Limb (tissue), 2 donors: ENCODE data around the gene WDR93.
A peak's percentile ranks its signal among the peaks of the same experiment; 100 is the strongest.

ENCODE experiments used
- DNase-seq, 2 donors: peaks; one replicate each; pipeline ENCODE4 v3.0.0-alpha.2; 2016; ENCODE audit errors: extremely low spot score in 2 of 2

Gene WDR93

GRCh38 chr15:89662893-89663626 is 27.6 kb upstream of the WDR93 start:
- DNase-seq: peak in 1 of 2 donors; percentile 35

- no peak for DNase-seq
These were observed 25.9 kb upstream of the WDR93 start for GRCh38 chr15:89664441-89665350.

DNA sequence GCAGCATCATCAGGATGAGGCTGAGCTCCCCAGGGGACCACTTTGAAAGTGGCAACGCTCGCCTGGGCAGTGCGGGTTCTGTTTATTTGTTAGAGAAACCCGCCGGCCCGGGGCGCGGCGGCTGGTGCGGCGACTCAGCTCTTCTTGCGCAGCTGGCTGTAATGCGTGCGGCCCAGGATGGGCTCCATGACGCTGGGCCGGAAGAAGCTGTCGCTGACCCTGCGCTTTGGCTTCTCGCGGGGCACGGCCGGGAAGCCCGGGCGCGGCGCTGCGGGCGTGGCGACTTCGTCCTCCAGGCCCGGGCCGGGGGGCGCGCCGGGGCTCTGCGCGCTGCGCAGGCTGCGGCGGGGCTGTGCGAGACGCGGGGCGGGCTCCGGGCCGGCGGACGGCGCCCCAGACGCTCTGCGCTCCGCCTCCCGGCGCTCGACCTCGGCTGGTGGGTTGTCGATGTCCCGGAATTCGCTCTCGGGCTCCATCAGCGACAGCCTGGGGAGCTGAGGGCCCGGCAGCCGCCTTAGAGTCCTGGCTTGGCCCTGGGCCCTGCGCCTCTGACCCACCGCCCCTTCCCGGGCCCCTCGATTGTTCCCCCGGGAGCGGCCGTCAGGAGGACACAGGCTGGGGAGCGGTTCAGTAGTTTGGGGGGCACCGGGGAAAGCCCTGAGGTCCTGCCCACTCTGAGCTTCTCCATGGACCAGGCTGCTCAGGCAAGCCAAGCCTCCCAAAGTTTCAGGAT is 25.0 kb upstream of the WDR93 start:
- DNase-seq: peak; percentile 49 to 76

GRCh38 chr15:89666184-89666857 is 24.3 kb upstream of the WDR93 start:
- DNase-seq: no peak

DNA sequence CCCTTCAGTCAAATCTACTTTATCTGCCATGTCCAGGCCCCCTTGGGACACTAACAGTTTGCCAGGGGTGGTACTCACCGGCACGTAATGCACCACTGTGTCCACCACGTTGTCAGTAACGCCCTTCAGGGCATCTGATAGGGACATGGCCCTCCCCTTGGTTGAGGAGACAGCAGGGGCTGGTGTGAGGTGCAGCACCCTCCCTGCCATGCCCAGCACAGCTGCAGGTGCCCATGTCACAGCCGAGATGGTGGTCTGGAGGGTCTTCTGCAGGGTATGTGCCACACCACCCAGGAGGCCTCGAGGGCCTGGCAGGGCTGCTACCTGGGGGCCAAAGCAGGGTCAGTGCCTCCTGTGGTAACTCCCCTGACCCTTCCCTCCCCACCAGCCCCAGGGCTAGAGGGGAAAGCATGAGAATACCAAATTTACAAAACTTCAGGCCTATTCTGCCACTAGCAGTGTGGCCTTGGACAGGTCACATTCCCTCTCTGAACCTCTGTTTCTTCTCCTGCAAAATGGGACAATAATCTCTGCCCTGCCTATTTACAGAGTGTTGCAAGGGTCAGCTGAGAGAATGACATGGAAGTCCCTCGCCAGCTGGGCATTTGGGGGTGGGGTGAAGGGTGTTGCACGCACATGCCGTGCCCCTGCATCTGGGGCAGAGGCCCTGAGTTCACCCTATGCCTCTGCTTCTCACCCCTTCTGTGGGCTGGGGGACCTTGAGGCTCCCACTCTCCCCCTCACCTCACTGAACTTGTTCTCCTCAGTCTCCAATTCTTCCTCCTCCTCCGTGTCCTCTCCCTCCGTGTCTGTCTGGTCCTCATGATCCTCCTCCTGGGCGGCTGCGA is 23.5 kb upstream of the WDR93 start:
- no peak for DNase-seq

- no peak for DNase-seq
These were observed 23.0 kb upstream of the WDR93 start for GRCh38 chr15:89667706-89667960.

DNA sequence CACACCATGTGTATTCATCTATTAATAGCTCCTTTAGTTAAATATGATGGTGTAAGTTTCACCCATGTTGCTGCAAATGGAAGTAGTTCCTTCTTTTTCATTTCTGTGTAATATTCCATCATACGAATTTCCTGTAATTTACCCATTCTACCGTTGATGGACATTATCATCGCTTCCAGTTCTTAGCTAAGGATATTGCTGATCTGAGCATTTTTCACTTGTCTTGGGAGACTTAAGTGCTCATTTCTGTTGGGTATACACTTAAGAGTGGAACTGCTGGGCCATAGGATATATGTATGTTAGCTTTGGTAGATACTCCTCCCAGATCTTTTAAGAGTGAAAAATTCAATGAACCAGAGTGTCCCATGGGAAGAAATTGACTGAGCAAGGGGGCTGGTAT is 22.4 kb upstream of the WDR93 start:
- no peak for DNase-seq

DNA sequence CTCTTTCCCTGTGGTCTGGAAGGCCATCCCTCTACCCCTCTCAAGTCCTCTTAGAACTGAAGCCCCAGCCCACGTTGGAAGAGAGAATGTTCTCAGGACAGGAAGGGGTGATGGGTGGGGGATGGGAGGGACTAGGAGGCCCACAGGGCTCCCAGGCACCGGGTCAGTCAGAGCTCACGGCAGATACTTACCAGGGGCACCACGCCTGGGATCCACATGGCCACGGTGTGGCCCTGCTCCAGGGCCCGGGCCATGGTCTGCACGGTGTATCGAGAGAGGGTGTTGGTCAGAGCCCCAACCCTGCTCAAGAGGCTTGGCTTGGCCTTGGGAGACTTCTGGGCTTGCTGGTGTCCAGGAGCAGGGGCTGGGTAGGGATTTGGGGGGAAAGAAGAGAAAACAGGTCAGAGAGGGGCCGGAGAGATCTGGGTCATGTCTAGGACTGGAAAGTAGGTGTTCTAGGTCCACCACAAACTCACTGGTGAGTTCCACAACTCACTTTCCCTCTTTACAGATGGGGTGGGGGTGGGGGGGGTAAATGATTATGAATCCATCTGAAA is 21.2 kb upstream of the WDR93 start:
- no peak for DNase-seq

DNA sequence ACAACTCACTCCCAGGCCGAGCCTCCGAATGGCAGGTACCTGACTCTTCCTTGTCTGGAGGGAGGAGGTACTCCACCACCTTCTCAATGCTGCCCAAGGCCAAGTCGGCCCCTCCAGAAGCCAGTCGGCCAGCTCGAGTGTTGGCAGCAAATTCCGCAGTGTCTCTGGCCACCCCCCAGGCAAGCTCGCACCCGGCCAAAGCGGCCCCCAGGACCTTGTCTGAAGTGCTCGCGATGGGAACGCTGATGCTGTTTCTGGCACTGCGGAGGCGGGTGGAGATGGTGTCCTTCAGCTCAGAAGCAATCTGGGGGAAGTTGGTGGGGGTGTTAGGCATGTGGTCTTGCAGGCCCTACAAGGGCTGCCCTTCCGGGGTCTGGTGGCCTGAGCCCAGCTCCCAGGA is 20.7 kb upstream of the WDR93 start:
- DNase-seq: no peak

DNA sequence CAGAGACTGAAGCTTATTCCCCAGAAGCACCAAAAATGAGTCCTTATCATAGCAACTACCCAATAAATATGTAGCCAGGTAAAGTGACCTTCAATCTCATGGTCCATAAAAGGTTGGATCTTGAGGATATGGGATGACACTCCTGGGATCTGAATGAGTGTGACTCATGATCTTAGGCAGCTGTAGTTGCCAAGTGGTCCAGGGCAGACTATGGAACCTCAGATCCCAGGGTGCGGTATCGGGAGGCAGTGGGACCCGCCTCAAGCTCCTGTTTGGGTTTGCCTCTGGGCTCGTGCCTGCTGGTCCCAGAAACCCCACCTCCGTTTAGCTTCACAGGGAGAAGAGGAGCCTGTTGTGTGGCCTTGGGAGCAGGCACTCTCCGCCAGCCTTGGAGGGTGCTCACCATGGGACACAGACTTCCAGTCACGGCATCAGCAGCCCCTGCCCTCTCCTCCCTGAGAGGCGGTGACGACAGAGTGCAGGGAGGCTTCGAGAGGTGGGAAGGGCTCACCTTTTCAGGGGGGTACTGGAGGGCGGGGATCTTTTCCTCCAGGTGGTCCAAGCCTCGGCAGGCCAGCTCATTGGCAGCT is 19.5 kb upstream of the WDR93 start:
- DNase-seq: no peak

GRCh38 chr15:89671687-89672086 is 18.9 kb upstream of the WDR93 start:
- DNase-seq: no peak

DNA sequence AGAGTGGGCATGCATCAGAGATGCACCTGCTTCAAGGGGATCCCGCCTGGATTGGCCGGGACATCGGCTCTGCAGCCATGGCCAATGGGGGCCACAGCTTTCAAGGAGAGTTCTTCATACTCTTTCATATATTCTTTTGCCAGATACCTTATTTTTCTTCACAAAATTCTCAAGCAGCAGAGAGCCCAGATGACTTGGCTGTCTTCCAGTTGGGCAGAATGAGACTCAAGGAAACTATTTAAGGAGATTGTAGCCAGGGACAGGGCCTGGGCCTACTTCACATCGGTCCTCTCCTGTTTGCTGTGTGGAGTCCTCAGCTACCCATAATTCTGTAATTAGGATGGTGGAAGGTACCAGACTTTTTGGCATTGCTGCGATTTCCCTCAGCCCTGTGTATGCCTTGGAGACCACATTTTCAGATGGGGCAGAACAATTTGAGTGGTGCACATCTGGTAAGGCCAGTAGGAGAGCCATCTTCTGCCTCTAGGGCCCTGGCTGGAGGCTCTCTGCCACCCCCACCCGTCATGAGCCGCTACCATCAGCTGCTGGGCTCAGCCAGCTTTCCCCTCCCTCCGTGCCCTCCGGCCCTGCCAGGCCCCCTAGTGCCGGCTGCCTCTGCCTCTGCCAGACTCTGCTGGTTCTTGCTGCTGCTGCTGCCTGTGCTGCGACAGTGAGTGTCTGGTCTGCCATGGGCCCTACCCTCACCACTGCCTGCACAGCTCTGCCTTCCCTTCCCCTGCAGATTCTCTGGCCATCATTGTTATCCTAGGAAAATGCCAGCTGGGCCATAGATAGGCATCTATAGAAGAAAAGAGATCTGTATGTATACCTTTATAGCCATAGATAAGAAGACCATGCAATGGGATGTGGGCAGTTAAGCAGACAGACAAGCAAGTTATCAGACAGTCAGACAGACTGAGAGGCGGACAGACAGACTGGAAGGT is 18.1 kb upstream of the WDR93 start:
- DNase-seq: no peak

GRCh38 chr15:89673165-89673512 is 17.5 kb upstream of the WDR93 start:
- peak in 1 of 2 donors; percentile 48 for DNase-seq

DNA sequence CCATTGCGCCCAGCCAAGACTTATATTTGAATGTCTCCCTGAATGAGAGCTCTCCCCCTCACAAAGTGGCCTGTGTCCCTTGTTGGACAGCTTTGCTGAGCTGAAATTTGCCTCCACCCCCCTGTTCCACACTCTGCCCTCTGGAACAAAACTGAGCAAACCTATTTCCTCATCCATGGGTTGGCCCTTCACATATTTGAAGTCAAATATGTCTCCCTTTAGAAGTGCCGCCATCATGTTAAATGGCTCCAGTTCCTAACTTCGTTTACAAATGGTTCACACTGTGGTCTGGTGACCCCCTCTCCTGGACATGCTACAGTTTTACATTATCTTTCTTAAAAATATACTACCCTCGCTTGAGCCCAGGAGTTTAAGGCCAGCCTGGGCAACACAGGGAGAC is 16.1 kb upstream of the WDR93 start:
- no peak for DNase-seq

DNA sequence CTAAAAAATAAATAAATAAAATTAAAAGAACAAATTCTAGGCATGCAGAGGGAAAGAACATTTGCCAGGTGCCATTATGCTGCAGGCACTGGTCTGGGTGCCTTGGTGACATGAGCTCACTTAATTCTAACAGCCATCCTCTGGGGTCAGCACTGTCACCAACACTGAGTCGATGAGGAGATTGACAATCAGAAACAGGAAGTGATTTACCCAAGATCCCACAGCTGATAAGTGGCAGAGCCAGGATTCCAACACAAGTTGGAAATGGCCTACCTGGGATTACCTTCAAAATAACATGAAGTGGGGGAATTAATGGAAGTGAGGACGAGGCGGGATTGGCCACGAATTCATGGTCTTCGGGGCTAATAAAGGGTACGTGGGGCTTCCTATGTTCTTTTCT is 15.0 kb upstream of the WDR93 start:
- DNase-seq: no peak

GRCh38 chr15:89677381-89677780 is 13.2 kb upstream of the WDR93 start:
- DNase-seq: no peak

DNA sequence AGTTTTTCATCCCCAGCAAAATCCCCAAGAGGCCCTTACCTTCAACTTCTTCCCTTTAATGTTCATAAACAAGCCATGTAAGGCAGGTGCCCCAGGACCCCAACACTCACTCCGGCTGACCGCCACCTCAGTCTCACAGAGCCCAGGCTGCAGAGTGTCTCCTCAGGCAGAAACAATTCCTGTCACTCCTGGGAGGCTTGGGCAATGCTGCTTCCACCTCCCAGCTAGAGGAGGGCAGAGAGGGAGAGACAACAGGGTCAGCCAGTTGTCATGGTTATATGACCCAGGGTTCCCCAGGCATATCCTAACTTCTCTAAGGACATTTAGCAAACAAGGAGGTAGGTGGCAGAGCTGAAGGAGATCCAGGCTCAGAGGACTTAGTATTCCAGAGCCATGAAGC is 11.4 kb upstream of the WDR93 start, which contains the start of gene PLIN1:
TSS of gene PLIN1 (minus strand) at position 156 of the 400 bp plus-strand sequence. CDS start 1,878 bp downstream, outside the sequence.
- DNase-seq: no peak

- DNase-seq: no peak
These were observed 10.2 kb upstream of the WDR93 start for GRCh38 chr15:89680282-89680873.

GRCh38 chr15:89681146-89681545 is 9.5 kb upstream of the WDR93 start:
- no peak for DNase-seq
